ENCODE measurements around the gene TRAF3IP1. TPM values are rescaled to one million over a fixed set of nuclear protein-coding genes. Genes with fewer than 3 reads are reported as not detected.

TRAF3IP1 gene
- total RNA-seq, 4 donors from 2014 or later = 8.0 to 25.8 (median 12.2) TPM

- TF ChIP-seq CTCF (IDR thresholded peaks at IDR 0.05; ENCODE audit: low read depth) = no peak
Measured at GRCh38 chr2:238330391-238330790, 10.1 kb downstream of the TRAF3IP1 start.

GRCh38 chr2:238331916-238332315 lies 11.6 kb downstream of the TRAF3IP1 start:
- no peak for TF ChIP-seq CTCF (IDR thresholded peaks at IDR 0.05; ENCODE audit: low read depth)

GRCh38 chr2:238334885-238335284 lies 14.6 kb downstream of the TRAF3IP1 start:
- no peak for TF ChIP-seq CTCF (IDR thresholded peaks at IDR 0.05; ENCODE audit: low read depth)

GRCh38 chr2:238336151-238336550 lies 15.8 kb downstream of the TRAF3IP1 start:
- TF ChIP-seq CTCF (IDR thresholded peaks at IDR 0.05; ENCODE audit: low read depth) = no peak

GRCh38 chr2:238336793-238337444 lies 16.6 kb downstream of the TRAF3IP1 start:
- no peak for TF ChIP-seq CTCF (IDR thresholded peaks at IDR 0.05; ENCODE audit: low read depth)

- TF ChIP-seq CTCF (IDR thresholded peaks at IDR 0.05; ENCODE audit: low read depth) = no peak
Measured at GRCh38 chr2:238337846-238338245, 17.5 kb downstream of the TRAF3IP1 start.

- TF ChIP-seq CTCF (IDR thresholded peaks at IDR 0.05; ENCODE audit: low read depth) = no peak
Measured at GRCh38 chr2:238338710-238339394, 18.5 kb downstream of the TRAF3IP1 start.

Data from subcutaneous adipose tissue (tissue), 4 donors.